GM21723 (cell line): ENCODE measurements around the gene DGKQ.
"Not testable (repeated sequence)": the region's sequence is repeated elsewhere in the genome, so short reads cannot be mapped to it uniquely, and the experiment has no call there.

ENCODE experiments used
- ATAC-seq: cut with Tn5 transposase; IDR thresholded peaks from one replicate; pipeline ENCODE4 v1.9.1; 2021; ENCODE audit warnings: mild to moderate bottlenecking, moderate library complexity; ENCODE audit not compliant: unreplicated experiment

Gene DGKQ

DNA sequence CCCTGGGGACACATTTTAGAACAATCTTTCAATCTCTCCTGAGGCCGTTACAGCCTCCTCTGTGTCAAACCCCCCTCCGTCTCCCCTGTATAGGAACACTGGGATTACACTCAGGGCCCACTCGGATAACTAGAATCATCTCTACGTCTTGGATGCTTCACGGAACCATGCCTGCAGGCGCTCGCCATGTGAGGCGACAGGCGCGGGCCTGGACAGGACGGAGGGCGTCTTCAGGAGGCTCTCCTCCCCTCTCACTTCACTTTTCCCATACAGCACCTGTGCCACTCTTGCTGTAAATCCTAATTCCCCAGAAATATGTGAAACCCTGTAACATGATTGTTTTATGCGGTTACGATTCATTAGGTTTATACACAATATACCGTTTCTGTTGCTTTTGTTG lies 9.4 kb upstream of the DGKQ start:
- ATAC-seq, result no peak

DNA sequence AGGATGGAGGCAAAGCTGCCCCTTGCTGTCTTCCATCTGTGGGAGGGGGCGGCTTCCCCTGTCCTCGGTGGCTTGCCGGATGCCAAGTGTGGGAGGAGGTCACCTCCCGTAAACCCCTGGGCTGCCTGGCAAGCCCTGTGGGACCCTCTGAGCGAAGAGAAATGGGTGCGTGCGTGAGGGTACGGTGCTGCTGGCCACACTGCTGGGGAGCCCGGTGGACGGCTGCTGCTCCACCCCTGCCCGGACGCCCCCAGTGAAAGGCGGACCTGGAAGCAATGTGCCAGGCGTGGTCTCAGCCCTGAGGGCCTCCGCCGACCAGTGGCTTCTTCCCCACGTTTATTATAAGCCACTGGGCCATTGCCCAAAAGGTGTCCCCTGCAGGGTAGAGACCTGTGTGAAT lies 8.9 kb upstream of the DGKQ start:
- no peak for ATAC-seq

DNA sequence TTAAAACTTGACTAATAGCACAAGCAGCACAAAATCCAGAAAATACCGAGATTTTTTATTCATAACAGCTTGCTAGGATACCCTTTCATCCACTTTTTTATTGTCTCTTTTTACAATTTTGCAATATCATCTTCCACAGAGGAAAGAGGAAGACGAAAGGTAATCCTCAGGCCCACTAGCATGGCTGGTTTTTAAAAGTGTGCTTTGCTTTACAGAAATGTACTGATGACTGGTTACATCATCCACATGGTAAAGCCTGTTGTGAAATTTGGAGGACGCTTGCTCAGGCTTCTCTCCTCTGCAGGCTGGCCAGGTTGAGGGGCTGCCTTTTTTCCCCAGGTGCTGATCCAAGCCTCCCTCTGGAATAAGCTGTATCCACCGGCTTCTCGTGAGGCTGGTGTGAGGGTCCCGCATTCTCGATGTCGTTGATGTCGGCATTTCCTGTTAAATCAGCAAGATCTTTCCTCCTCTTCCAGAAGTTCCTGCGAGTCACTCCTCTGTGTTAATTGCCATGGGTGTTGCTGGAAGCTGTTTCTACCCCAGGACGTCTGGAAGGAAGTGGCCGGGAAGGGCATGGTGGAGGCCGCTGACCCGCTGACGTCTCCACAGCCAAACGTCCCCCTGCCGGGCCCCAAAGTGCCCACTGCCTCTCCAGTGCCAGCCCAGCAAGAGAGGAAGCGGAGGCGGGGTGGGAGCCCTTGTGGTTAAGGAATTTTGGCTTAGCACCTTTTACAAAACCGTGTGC lies 5.8 kb upstream of the DGKQ start:
- ATAC-seq, result no peak

DNA sequence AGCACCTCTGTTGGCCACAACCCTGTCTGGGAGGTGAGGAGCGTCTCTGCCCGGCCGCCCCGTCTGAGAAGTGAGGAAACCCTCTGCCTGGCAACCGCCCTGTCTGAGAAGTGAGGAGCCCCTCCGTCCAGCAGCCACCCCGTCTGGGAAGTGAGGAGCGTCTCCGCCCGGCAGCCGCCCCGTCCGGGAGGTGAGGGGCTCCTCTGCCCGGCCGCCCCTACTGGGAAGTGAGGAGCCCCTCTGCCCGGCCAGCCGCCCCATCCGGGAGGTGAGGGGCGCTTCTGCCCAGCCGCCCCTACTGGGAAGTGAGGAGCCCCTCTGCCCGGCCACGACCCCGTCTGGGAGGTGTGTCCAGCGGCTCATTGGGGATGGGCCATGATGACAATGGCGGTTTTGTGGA lies 2.6 kb upstream of the DGKQ start:
- ATAC-seq, result not testable (repeated sequence)

DNA sequence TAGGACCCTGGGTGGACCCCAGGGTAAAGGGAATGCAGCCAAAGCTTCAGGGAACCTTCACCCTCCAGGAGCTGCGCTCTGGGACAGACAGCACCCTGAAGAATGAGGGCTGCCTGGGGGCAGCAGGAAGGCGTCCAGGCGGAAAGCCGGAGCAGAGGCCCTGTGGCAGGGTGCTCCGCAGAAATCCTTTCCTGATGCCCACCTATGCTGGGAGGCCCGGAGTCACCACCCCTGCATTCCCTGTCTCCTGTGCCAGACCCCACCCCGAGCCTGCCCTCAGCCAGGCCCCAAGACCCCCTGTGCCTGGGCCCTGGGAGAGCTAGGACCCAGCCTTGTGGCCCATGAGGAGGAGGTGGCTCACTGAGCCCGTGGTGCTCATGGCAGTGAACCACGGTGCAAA lies 1.3 kb upstream of the DGKQ start:
- ATAC-seq, result no peak

DNA sequence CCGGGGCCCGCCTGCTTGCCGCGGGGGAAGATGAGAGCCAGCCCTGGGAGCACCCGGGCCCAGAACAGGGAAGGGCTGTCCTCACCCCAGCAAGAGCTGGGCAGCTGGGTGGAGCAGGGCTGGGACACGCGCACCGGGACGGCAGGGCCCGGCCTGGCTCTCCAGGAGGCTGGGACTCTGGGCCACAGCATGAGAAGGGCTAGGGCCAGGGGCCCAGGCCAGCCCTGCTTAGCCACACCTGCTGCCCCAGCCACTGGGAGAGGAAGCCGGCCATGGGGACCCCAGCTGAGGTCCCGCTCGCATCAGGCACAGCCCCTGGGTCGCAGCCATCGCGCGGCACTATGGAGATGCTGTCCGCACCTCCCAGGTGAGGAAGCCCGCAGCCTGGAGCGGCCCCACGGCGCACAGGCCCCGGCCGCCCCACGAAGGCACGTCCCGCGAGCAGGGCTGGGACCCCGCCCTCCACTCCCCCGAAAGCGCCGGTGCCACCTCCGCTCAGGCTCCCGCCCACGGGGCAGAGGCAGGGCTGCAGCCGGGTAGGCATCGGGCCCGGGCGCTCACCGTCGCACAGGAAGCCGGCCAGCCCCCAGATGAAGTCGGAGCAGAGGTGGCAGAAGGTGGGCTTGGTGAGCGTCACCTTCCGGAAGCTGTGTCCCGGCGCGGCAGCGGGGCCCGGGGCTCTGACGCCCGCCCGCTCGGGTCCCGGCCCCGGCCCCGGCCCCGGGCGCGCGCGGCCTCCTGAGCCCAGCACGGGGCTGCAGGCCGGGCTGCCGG lies 531 bp downstream of the DGKQ start:
- peak; percentile 34 for ATAC-seq

DNA sequence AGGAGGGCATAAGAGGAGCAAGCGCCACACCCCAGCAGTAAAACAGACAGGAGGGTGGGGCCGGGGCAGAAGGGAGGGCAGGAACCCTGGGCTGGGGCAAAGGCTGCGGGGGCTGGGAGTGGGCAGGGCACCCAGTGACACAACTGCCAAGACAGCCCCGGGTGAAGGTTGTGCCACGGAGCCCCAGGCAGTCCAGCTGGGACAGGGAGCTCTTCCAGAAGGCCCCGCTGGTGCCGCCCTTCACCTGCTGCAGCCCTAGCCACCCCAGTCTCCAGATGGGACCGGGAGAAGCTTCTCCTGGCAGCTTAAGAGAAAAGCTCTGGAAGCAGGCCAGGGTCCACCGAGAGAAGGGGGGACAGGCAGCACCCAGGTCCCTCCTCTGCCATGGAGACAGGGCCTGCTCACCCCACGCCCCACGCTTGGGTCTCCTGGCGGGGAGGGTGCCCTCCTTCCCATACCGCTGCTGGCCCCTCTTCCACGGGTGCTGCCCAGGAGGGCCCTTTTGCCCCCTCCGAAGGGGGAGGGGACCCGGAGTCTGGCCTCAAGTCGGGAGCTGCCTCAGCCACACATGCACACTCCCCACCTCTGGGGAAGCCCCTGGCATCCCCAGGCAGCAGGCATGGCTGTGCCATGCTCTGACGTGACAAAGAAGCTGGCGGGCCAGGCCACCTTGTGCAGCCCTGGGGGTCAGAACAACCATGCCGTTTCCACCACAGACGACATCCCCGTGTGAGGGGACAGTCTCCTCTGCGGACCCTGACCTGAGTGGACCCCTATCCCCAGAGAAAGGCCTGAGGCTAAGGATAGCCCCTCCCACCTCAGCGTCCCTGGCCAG lies 1.5 kb downstream of the DGKQ start:
- no peak for ATAC-seq

DNA sequence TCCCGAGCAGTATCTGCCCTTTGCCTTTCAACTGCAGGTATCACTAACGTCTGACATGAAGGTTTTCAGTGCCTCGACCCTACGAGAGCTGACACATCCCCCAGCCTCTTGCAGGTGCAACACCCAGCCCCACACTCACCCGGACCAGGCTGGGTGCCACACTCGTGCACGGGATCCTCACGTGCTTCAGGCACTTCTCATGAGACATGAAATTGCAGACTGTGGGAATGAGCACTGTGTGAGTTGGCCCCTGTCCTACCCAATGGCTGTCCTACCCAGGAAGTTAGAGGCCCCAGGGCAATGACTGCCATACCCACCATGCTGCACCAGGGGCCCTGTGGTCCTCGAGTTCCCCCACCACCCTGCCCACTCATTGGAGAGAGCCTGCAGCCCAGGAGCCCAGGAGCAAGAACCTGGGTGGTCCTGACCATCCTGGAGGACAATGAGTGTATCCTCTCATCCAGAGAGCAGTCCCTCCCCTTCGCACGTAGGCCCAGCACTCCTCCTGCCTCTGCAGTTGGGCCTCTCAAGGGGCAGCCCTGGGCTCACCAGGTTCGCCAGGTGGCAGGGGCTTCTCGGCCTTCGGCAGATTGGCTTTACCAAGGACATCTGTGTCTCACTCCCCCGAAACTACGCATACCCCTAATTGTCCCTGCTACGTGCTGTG lies 2.4 kb downstream of the DGKQ start:
- ATAC-seq, result no peak

DNA sequence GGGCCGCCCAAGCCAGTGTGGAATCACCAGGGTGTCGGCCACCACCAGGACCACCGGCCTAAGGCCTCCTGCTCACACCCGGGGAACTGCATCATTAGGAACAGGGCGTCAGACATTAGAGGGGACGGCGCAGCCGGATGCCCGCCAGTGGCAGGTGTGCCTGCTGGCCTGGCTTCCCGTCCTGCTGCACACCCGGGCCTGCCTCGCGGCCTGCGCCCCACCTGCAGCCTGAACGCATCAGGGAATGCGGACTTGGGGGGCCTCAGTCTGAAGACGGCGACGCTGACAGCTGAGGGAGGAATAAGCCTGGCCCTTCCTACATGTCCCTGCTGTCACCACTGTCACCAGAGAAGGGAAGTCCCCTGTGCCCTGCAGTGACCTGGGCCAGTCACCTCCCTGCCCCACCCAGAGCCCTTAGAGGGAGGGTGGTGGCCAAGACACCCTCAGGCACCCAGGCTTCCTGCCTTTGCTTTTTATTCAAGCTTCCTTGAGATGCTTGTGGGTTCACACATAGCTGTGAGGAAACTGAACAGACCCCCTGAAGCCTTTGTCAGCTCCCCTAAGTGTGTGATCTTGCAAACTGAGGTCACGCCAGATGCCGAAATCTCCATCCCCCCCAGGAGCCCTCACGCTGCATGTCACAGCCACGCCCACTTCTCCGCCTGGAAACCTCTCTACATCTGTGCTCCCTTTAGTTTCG lies 3.2 kb downstream of the DGKQ start:
- no peak for ATAC-seq

DNA sequence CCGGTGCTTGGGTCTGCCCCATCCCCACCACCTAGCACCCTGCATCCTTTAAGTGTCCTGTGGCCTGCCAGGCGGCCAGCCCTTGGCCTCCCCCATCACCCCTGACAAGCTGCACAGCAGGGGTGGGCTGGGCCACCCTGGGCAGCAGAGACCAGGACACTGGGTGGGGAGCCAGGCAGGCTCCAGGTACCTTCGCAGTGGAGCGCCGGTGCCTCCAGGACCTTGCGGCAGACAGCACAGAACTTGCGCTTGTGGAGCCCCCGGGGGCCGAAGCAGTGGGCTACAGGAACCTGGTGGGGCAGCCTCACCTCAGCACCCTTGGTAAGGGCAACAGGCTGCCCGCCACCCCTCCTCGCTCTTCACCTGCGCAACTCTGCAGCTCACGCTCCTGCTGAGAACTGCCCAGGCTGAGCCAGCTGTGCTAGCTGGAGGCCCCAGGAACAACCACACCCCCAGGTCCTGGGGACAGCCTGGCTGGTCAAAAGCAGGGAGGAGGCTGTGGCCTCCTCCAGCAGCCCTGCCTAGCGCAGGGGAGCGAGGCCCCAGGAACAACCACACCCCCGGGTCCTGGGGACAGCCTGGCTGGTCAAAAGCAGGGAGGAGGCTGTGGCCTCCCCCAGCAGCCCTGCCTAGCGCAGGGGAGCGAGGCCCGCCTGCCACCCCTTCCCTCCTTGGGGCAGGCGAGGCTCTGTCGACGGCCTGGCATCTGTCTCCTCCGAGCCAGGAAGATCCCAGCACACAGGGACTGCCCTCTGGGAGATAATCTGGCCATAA lies 4.6 kb downstream of the DGKQ start:
- ATAC-seq, result no peak

DNA sequence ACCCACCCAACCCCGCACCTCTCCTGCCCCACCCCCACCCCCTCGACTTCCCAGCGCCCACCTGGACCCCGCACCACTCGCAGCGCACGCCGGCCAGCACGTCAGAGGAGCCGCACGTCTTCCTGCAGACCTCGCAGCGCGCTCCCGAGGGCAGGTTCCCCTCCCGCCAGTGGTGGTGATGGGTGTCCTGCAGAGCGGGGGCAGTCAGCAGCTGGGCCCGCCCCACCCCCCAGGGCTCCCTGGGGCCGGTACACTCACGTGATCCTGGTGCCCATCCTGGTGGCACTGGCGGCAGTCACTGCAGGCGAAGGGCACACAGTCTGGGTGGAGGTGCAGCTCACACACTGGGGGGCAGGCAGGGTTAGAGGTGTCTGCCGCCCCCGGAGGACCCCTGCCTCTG lies 5.1 kb downstream of the DGKQ start:
- ATAC-seq, result no peak

DNA sequence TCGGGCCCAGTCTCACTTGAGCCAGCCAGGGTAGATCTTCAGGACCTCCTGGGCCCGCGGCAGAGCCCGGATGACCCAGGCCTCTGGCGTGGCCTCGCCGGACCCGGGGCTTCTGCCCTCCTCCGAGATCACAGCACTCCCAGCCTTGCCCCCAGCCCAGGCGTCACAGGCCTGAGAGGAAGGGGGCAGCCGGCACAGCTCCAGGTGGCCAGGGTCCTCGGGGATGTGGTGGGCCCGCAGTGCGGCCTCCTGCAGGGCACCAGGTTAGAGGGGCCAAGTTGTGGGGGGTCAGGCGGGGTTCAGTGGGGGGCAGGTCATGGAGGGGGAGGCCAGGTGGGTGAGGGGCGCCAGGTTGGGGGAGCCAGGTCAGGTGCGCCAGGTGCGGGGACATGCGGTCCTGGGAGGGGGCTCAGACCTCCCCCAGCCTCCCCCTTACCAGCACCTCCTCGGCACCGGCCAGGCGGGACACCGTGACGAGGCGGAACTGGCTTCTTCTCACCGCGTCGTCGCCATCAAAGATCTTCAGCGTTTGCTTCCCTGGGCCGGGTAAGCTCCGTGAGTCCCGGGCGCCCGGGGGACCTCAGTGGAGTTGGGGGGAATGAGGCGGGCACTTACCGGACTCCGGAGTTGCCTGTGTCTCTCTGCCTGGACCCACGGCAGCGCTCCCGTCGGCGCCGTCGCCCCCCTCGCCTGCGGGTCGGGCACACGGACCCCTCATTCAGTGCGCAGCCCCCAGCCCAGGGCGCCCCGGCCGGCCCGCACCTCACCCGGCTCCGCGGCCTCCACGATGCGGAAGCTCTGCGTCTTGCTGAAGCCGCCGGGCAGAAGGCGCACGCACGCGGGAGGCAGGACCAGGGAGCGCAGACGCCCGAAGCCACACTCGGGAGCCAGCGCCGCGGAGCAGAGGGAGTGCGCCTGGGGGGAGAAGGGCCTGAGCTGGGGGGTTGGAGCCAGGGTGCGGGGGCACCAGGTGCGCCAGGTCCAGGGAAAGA lies 6.0 kb downstream of the DGKQ start:
- no peak for ATAC-seq

DNA sequence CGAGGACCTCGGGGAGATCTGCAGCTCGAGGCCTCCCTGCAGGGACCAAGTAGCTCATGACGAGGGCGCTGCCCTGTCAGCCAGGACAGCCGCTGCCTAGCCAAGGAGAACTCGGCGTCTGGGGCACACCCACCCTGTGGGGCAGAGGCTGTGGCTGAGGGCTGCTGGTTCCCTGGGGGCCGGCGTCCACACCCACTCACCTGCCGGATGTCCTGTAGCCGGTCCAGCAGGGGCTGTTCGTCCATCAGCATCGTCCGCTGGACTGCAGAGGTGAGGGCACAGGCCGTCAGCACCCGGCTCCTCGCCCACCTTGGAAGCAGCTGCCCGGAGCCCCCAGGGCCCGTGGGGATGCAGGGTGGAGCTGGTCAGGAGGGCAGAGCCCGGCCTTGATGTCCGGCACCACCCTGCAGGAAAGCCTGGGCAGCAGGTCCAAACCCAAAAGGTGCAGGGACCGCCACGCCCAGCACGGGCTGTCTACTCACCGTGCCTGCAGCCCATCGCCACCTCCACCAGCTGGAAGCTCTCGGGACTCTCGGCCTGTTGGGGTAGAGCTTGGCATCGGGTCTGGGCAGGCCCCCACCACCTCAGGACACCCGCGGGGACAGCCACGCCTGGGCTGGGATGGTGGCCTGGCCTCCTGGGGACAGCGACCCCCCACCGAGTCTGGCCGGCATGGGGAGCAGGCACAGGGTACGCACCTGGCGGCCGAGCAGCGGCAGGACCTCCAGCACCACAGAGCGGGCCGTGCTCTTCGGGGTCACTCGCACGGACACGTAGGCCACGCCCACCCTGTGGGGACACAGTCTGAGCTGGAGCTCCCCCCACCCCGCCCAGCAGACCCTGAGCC lies 6.9 kb downstream of the DGKQ start:
- no peak for ATAC-seq

DNA sequence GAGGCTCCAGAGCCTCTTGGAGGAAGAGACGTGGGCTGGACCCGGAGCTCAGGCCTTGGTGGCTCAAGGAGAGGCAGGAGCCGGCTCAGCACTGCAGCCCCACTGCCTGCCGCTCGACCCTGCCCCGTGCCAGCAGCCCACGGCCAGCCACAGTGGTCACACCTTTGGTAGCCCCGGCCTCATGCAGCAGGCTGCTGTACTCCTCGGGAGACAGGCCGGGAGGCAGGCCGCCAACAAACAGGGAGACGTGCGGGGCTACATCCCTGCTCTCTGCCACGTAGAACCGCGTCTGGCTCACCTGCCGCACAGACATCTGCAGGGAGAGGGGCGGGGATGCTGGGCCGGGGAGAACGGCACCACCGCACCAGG lies 7.6 kb downstream of the DGKQ start:
- no peak for ATAC-seq

DNA sequence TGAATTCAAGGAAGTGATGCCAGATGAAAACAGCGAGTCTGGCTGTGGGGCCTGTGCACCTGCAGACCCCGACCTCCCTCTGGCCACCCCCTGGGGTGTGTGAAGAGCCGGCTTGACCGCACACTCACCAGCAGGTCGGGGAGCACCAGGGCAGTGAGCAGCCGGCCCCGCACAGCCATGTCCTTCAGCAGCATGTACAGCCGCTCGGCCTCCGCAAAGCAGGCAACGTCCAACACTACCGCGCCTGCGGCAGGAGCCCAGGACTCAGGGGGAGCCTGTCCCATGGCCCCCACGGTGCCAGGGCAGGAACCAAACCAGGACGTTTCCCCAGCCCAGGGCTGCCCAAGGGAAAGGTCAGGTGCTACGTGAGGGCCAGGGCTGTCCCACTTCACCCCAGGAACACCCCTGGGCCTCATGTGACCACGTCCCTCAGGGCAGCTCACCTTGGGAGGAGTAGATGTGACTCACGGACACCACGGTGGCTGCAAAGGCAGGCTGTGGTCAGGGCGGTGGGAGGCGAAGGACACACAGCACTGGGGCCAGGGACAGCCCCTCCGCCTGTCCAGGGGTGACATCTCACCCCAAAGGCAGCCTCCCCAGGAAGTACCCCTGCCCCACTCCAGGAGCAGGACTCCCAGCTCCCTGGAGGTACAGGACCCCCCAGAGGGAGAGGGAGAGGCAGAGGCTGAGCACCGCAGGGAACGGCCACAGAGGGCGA lies 8.2 kb downstream of the DGKQ start:
- no peak for ATAC-seq

DNA sequence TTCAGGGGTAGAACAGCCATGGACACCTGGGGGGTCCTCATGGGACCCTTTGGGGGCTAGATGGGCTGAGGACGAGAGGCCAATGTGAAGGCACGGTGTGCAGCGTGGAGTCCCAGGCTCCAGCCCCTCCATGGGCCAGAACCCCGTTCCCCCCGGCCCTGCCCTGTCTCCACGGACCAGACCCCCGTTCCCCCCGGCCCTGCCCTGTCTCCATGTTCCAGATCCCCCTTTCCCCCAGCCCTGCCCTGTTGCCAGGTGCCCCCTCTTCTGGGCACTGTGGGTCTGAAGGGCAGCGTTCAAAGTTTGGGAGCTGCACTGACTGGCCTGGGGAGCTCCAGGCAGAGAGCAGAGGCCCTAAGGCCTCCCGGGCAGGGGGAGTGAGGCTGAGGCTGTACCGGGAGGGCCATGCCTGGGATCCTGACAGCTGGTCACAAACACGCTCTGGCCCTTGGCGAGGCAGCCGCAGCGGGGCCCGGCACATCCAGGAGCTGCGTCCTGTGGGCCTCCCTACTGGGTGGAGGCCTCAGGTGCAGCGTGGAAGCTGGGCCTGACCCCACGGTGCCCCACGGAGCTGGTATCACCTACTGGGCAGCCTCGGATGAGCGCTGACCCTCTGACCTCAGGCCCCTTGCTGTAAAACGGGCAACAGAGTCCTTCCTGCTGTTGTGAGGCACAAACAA lies 8.9 kb downstream of the DGKQ start:
- ATAC-seq, result no peak
